Measurements from ENCODE around the gene RND3.

DNA sequence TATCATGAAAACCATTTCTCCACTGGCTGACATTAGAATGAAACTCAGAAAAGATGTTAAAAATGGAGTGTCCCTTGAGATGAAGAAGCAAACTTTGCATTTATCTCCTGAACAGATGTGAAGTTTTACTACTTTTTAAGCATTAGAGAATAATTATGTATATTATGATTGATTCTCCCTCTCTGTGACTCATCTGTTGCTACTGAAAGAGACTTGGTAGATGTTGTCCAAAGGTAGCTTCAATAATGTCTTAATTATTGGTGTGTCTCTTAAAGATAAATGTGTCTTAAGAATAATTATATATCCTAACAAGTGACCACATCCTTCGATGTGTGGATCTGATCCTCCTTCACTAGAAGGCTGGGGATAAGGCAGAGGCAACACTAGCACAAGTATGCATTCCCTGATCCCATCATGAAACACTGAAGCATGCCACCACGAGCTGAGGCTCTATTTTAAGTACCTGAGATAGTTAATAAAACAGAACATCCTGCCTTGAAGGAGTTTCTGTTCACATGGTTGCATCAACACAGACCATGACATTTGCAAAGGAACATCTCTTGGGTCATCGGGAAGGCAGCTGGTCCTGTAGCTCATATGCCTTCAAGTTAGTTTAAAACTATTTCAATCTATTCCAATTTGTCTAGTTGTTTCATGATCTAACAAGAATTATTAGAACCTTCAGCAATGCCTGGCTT lies 15.5 kb downstream of the RND3 start:
- TF ChIP-seq STAG1 (CRISPR knock-in tag; IDR thresholded peaks at IDR 0.05) (no peak), ZNF558 (CRISPR knock-in tag; IDR thresholded peaks at IDR 0.05; ENCODE audit: borderline replicate concordance) (no peak), SALL1 (CRISPR knock-in tag; IDR thresholded peaks at IDR 0.05) (no peak)

All from HepG2 (cell line).